ENCODE measurements around the gene FBXL14.
"Not testable (repeated sequence)": the region's sequence is repeated elsewhere in the genome, so short reads cannot be mapped to it uniquely, and the experiment has no call there.

FBXL14 gene

GRCh38 chr12:1566449-1567135, 27.8 kb downstream of the FBXL14 start:
- no peak for DNase-seq (ENCODE audit: extremely low read depth, low read depth)
- TF ChIP-seq CTCF (IDR thresholded peaks at IDR 0.05; ENCODE audit: low read depth, low read length): no peak

- TF ChIP-seq CTCF (IDR thresholded peaks at IDR 0.05; ENCODE audit: low read depth, low read length): no peak
- no peak for DNase-seq (ENCODE audit: extremely low read depth, low read depth)
Measured at GRCh38 chr12:1565172-1565571, 29.2 kb downstream of the FBXL14 start.

- DNase-seq (ENCODE audit: extremely low read depth, low read depth): no peak
- no peak for TF ChIP-seq CTCF (IDR thresholded peaks at IDR 0.05; ENCODE audit: low read depth, low read length)
Measured at GRCh38 chr12:1564067-1564466, 30.3 kb downstream of the FBXL14 start.

- DNase-seq (ENCODE audit: extremely low read depth, low read depth): no peak
- TF ChIP-seq CTCF (IDR thresholded peaks at IDR 0.05; ENCODE audit: low read depth, low read length): no peak
Measured at GRCh38 chr12:1562813-1563407, 31.5 kb downstream of the FBXL14 start.

GRCh38 chr12:1560704-1561103, 33.7 kb downstream of the FBXL14 start:
- no peak for DNase-seq (ENCODE audit: extremely low read depth, low read depth)
- TF ChIP-seq CTCF (IDR thresholded peaks at IDR 0.05; ENCODE audit: low read depth, low read length): no peak

- no peak for TF ChIP-seq CTCF (IDR thresholded peaks at IDR 0.05; ENCODE audit: low read depth, low read length)
- no peak for DNase-seq (ENCODE audit: extremely low read depth, low read depth)
Measured at GRCh38 chr12:1559676-1560091, 34.7 kb downstream of the FBXL14 start.

GRCh38 chr12:1558108-1558507, 36.3 kb downstream of the FBXL14 start:
- DNase-seq (ENCODE audit: extremely low read depth, low read depth): not testable (repeated sequence)

All from AG09319 (cell line).